Measurements from ENCODE around the gene KCNQ1.

- TF ChIP-seq, protein P1, sequence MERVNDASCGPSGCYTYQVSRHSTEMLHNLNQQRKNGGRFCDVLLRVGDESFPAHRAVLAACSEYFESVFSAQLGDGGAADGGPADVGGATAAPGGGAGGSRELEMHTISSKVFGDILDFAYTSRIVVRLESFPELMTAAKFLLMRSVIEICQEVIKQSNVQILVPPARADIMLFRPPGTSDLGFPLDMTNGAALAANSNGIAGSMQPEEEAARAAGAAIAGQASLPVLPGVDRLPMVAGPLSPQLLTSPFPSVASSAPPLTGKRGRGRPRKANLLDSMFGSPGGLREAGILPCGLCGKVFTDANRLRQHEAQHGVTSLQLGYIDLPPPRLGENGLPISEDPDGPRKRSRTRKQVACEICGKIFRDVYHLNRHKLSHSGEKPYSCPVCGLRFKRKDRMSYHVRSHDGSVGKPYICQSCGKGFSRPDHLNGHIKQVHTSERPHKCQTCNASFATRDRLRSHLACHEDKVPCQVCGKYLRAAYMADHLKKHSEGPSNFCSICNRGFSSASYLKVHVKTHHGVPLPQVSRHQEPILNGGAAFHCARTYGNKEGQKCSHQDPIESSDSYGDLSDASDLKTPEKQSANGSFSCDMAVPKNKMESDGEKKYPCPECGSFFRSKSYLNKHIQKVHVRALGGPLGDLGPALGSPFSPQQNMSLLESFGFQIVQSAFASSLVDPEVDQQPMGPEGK (CRISPR knock-in tag; IDR thresholded peaks at IDR 0.05; ENCODE audit: borderline replicate concordance) = no peak
- no peak for TF ChIP-seq CREB5 (CRISPR knock-in tag; IDR thresholded peaks at IDR 0.05; ENCODE audit: low read depth)
Observed at GRCh38 chr11:2665526-2666400, 221.0 kb downstream of the KCNQ1 start.

Data from SK-N-SH treated with all-trans-retinoic acid at 6 μM for 48 hours (cell line).